Thoracic aorta (tissue), 2 donors: Measurements from ENCODE around the gene ERBB4. TPM values are rescaled to one million over a fixed set of nuclear protein-coding genes. Genes with fewer than 3 reads are reported as not detected.
"Not testable (repeated sequence)": the region's sequence is repeated elsewhere in the genome, so short reads cannot be mapped to it uniquely, and the experiment has no call there.

Experiments
- ATAC-seq: fragments of 150-250 bp; one replicate; pipeline ENCODE4 v1.8.0; 2017; ENCODE audit warnings: low read depth; ENCODE audit not compliant: insufficient number of reproducible peaks, low FRiP score
- DNase-seq: peaks from one replicate; pipeline ENCODE4 v3.0.0-alpha.2; 2020; ENCODE audit warnings: low spot score
- H3K27ac ChIP-seq, 2 donors: fragments of 200-600 bp; sonication (generic); 1 replicate in 1 of 2; 2 replicates in 1 of 2; pipeline ENCODE4 v1.5.1; 2016; ENCODE audit warnings: mild to moderate bottlenecking in 2 of 2, moderate library complexity in 2 of 2
- H3K27me3 ChIP-seq: fragments of 200-600 bp; sonication (generic); replicated peaks from 2 replicates; pipeline ENCODE4 v1.6.0; 2016; ENCODE audit warnings: mild to moderate bottlenecking; ENCODE audit not compliant: insufficient read depth
- H3K36me3 ChIP-seq: fragments of 200-600 bp; sonication (generic); one replicate; pipeline ENCODE4 v1.5.1; 2016
- H3K4me1 ChIP-seq, 2 donors: fragments of 200-600 bp; sonication (generic); 1 replicate in 1 of 2; 2 replicates in 1 of 2; pipeline versions ENCODE4 v1.5.1 to v1.6.0; 2016; ENCODE audit warnings: low read depth in 2 of 2, mild to moderate bottlenecking in 1 of 2; ENCODE audit not compliant: control insufficient read depth in 1 of 2
- H3K4me3 ChIP-seq: fragments of 200-600 bp; sonication (generic); 2 replicates; pipeline ENCODE4 v1.5.1; 2016; ENCODE audit warnings: mild to moderate bottlenecking
- H3K9me3 ChIP-seq: fragments of 200-600 bp; sonication (generic); 2 replicates; pipeline ENCODE4 v1.5.1; 2016
- total RNA-seq, 2 donors: library from RNA; depleted of rRNA; stranded (reverse); fragments of >200 nt; gene quantifications; one replicate each; pipeline versions ENCODE4 v1.1.0 to v1.2.3, GENCODE V29; 2016
- TF ChIP-seq, protein P1 (sequence below): fragments of 200-600 bp; sonication (generic); IDR thresholded peaks from one replicate; pipeline ENCODE4 v1.5.1; 2019; ENCODE audit warnings: antibody characterized with exemption

ERBB4 gene
- total RNA-seq, 2 donors from 2014 or later, result 15.7 to 29.3 TPM

DNA sequence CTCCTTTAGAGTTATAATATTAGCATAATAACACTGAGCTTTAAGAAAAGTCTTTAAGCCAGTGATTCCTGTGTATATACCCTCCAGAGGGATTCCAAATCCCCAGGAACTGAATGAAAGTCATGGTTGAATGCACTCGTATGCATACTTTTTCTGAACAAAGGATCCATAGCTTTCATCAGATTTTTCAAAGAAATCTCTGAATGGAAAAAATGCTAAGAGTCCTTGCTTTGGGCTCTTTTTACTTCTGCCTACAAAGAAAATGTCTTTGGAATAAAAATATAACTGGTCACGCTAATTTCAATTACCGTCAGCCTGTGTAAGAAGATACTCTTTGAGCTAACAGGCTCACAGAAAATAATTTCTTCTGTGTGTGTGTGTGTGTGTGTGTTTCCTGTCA lies 939.5 kb downstream of the ERBB4 start:
- ATAC-seq (no peak), DNase-seq (no peak)
- Histone ChIP-seq H3K27ac (no peak overlapping the region), H3K36me3 (no peaks in the 10 kb centered on the region), H3K4me3 (no peak overlapping the region), H3K4me1 (no peaks in the 10 kb centered on the region), H3K27me3 (no peaks in the 10 kb centered on the region), H3K9me3 (no peaks in the 10 kb centered on the region)
- TF ChIP-seq, protein P1, sequence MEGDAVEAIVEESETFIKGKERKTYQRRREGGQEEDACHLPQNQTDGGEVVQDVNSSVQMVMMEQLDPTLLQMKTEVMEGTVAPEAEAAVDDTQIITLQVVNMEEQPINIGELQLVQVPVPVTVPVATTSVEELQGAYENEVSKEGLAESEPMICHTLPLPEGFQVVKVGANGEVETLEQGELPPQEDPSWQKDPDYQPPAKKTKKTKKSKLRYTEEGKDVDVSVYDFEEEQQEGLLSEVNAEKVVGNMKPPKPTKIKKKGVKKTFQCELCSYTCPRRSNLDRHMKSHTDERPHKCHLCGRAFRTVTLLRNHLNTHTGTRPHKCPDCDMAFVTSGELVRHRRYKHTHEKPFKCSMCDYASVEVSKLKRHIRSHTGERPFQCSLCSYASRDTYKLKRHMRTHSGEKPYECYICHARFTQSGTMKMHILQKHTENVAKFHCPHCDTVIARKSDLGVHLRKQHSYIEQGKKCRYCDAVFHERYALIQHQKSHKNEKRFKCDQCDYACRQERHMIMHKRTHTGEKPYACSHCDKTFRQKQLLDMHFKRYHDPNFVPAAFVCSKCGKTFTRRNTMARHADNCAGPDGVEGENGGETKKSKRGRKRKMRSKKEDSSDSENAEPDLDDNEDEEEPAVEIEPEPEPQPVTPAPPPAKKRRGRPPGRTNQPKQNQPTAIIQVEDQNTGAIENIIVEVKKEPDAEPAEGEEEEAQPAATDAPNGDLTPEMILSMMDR, result no peak

DNA sequence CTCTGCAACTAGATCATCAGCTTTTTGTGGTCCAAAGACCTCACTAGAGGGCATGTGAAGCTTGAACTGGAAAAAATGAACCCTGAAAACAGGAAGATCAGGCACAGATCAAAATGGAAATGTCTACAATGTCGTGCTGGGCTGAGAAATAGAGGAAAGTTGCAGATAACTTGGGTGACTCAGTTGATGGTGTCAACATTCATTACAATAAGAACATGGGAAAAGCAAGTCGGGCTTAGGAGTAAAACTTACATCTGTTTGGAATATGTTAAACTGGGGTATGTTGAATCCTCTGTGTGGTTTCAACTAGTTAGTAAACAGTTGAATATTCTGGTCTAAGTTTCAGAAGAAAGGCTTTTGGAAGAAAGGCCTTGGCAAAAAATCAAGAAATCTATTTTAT lies 940.4 kb downstream of the ERBB4 start:
- Histone ChIP-seq H3K27ac (no peak overlapping the region), H3K36me3 (no peaks in the 10 kb centered on the region), H3K27me3 (no peaks in the 10 kb centered on the region), H3K4me3 (no peak overlapping the region), H3K9me3 (no peaks in the 10 kb centered on the region), H3K4me1 (no peaks in the 10 kb centered on the region)
- ATAC-seq, result no peak
- TF ChIP-seq, protein P1, result no peak
- no peak for DNase-seq

DNA sequence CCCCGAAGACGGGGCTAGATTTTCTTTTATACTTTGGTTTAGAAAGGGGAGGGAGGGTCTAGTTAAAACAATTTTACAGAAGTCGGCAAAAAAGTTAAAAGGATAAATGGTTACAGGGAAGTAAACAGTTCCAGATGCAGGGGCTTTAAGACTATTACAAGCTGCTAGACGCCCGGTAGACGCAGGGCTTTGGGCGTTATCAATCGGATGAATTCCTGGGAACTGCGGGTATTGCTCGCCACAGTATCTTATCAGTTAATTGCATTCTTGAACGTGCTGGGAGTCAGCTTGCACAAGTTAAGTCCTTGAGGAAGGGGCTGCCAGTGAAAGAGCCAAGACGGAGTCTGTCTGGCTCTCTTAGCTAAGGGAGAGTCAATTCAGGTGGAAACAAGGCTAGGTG lies 946.6 kb downstream of the ERBB4 start:
- not testable (repeated sequence) for H3K27ac ChIP-seq, H3K27me3 ChIP-seq, H3K36me3 ChIP-seq, DNase-seq, H3K4me1 ChIP-seq, H3K4me3 ChIP-seq, ATAC-seq, H3K9me3 ChIP-seq

DNA sequence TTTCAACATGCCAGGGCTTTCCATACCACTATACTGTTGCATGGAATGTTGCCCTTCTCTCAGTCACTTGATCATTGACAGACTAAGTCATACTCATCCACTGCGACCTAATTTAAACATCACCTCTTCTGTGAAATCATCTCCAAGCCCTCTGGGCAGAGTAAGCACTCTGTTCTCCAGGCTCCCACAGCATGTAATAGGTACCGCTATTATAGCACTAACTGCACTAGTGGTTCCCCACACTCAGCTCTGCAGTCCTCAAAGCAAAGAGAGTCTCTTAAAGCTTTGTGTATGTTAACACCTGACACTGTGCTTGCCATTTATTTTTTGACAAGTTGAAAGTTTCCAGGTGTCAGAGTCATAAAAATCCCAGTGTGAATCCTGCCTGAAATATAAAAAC lies 947.2 kb downstream of the ERBB4 start:
- ATAC-seq, result no peak
- H3K27ac ChIP-seq, result no peak overlapping the region
- H3K9me3 ChIP-seq, result peaks cover 3% of the 10 kb centered on the region
- TF ChIP-seq, protein P1, result no peak
- H3K4me3 ChIP-seq, result no peak overlapping the region
- DNase-seq, result no peak
- no peaks in the 10 kb centered on the region for H3K27me3 ChIP-seq
- no peaks in the 10 kb centered on the region for H3K4me1 ChIP-seq
- no peaks in the 10 kb centered on the region for H3K36me3 ChIP-seq

DNA sequence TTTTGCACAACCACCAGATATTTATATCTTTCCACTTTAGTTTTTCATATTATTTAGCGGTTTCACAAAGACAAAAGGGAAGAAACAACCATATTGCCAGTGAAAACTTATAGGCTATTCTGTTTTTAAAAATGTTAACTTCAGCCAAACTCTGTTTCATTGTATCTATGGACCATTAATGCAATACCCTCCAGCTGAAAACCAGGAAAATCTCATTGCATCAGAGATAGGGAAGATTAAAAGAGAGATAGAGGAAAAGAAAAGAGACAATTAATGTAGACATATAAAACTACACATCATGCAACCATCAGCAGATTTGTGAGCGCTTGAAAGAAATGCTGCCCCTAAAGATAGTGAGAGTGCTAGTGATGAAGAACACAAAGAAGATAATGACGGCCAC lies 970.2 kb downstream of the ERBB4 start:
- TF ChIP-seq, protein P1, result no peak
- Histone ChIP-seq H3K27me3 (no peaks in the 10 kb centered on the region), H3K9me3 (no peaks in the 10 kb centered on the region), H3K27ac (no peak overlapping the region), H3K36me3 (no peaks in the 10 kb centered on the region), H3K4me1 (no peaks in the 10 kb centered on the region), H3K4me3 (no peak overlapping the region)
- DNase-seq, result no peak
- ATAC-seq, result no peak

DNA sequence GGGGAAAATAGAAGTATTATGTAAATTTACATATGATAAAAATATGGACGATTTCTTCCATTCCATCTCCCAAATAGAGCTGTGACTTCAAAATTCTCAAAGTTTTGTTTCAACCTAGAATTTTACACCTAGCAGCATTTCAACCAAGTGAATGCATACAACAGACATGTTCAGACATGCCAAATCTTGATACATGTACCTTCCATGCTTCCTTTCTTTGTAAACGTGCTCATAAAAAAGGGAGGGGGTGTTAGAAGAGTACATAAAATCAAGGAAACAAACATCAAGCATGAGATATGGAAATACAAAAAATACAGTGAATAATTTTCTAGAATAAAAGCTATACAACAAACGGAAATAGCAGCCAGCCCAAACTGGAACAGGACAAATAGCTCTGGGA lies 974.2 kb downstream of the ERBB4 start:
- H3K27ac ChIP-seq, result no peak overlapping the region
- no peaks in the 10 kb centered on the region for H3K9me3 ChIP-seq
- no peak for DNase-seq
- no peak overlapping the region for H3K4me3 ChIP-seq
- no peaks in the 10 kb centered on the region for H3K36me3 ChIP-seq
- ATAC-seq, result no peak
- H3K4me1 ChIP-seq, result no peaks in the 10 kb centered on the region
- no peaks in the 10 kb centered on the region for H3K27me3 ChIP-seq
- TF ChIP-seq, protein P1, result no peak
